HEK293T (cell line): Measurements from ENCODE around the gene MEA1.

ENCODE experiments used
- ARNT ChIP-seq: fragments of 450-650 bp; IDR thresholded peaks from 2 replicates; pipeline ENCODE4 v1.6.1; 2017; ENCODE audit warnings: mild to moderate bottlenecking
- BHLHE40 ChIP-seq: fragments of 450-650 bp; IDR thresholded peaks from 2 replicates; pipeline ENCODE4 v1.6.1; 2016; ENCODE audit warnings: mild to moderate bottlenecking, moderate library complexity, borderline replicate concordance
- CTBP1 ChIP-seq: fragments of 450-650 bp; IDR thresholded peaks from 2 replicates; pipeline ENCODE4 v1.6.1; 2016; ENCODE audit warnings: borderline replicate concordance
- ELF4 ChIP-seq: fragments of 450-650 bp; IDR thresholded peaks from 2 replicates; pipeline ENCODE4 v1.6.1; 2017; ENCODE audit warnings: antibody characterized with exemption
- FOXK2 ChIP-seq: fragments of 450-650 bp; IDR thresholded peaks from 2 replicates; pipeline ENCODE4 v1.6.1; 2016; ENCODE audit warnings: mild to moderate bottlenecking
- FOXM1 ChIP-seq: fragments of 450-650 bp; IDR thresholded peaks from 2 replicates; pipeline ENCODE4 v1.6.1; 2017; ENCODE audit warnings: mild to moderate bottlenecking, borderline replicate concordance
- LEF1 ChIP-seq: fragments of 450-650 bp; IDR thresholded peaks from 2 replicates; pipeline ENCODE4 v1.6.1; 2017; ENCODE audit warnings: mild to moderate bottlenecking, borderline replicate concordance
- SP1 ChIP-seq: fragments of 450-650 bp; IDR thresholded peaks from 2 replicates; pipeline ENCODE4 v1.6.1; 2017
- SUZ12 ChIP-seq: fragments of 450-650 bp; IDR thresholded peaks from 2 replicates; pipeline ENCODE4 v1.6.1; 2016; ENCODE audit warnings: mild to moderate bottlenecking
- TARDBP ChIP-seq: fragments of 450-650 bp; IDR thresholded peaks from 2 replicates; pipeline ENCODE4 v1.6.1; 2016
- ZNF384 ChIP-seq: fragments of 450-650 bp; IDR thresholded peaks from 2 replicates; pipeline ENCODE4 v1.6.1; 2016

DNA sequence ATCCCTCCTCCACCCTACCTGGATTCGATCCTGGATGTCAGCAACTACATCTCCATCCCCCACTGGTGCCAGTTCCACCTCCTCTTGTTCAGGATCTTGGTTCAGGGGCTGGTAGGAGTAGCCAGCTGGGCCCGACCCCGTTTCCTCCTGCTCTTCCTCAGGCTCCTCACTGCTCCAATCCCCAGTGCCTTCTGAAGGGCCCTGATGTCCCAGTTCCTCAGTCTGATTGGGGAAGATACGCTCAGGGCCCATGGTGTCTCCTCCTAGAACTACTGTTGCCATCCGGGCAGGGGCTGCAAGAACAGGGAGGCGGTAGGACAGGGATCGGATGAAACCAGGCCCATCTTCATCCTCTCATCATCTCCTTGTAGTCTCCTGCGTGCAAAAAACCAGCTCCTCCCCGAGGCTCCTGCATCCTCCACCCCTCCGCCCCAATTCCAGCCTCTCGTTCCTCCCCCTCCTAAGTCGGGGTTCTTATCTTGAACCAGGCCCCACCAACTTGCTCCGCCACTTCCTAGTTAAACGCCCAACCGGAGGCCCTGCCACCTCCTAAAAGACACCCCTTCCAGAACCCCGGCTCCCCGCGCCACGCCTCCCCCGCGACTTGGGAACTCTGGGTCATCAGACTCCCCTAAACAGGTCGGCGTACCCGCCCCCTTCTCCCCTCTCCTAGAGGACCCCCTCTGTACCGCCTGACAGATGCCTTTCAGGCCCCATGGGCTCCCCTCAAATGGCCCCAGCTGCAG is 476 bp downstream of the MEA1 start:
- TF ChIP-seq BHLHE40, result no peak
- no peak for TF ChIP-seq ZNF384
- no peak for TF ChIP-seq CTBP1
- no peak for TF ChIP-seq SP1
- no peak for TF ChIP-seq ELF4
- no peak for TF ChIP-seq LEF1
- TF ChIP-seq FOXM1, result no peak
- no peak for TF ChIP-seq ARNT
- no peak for TF ChIP-seq SUZ12
- TF ChIP-seq FOXK2, result no peak
- TF ChIP-seq TARDBP, result no peak
